Measurements from ENCODE around the gene ERCC2.
"Not testable (repeated sequence)": the region's sequence is repeated elsewhere in the genome, so short reads cannot be mapped to it uniquely, and the experiment has no call there.

ERCC2 gene

GRCh38 chr19:45333609-45334303, 36.6 kb downstream of the ERCC2 start:
- DNase-seq (ENCODE audit: low read depth) = no peak

- DNase-seq (ENCODE audit: low read depth) = no peak
Measured at GRCh38 chr19:45331411-45331810, 39.0 kb downstream of the ERCC2 start.

- DNase-seq (ENCODE audit: low read depth) = no peak
Measured at GRCh38 chr19:45327404-45328143, 42.8 kb downstream of the ERCC2 start.

GRCh38 chr19:45324349-45324907, 45.9 kb downstream of the ERCC2 start:
- no peak for DNase-seq (ENCODE audit: low read depth)

GRCh38 chr19:45323671-45324081, 46.7 kb downstream of the ERCC2 start:
- DNase-seq (ENCODE audit: low read depth) = no peak

GRCh38 chr19:45322744-45323281, 47.6 kb downstream of the ERCC2 start, which contains the start of gene CKM:
Gene CKM, minus strand, starts transcription at chr19:45322875. Its CDS starts 3,162 bp downstream, at chr19:45319713.
- DNase-seq (ENCODE audit: low read depth) = no peak

GRCh38 chr19:45322311-45322710, 48.1 kb downstream of the ERCC2 start:
- no peak for DNase-seq (ENCODE audit: low read depth)

GRCh38 chr19:45321848-45322247, 48.5 kb downstream of the ERCC2 start:
- no peak for DNase-seq (ENCODE audit: low read depth)

- no peak for DNase-seq (ENCODE audit: low read depth)
Measured at GRCh38 chr19:45320997-45321775, 49.2 kb downstream of the ERCC2 start.

GRCh38 chr19:45315304-45315703, 55.1 kb downstream of the ERCC2 start:
- DNase-seq (ENCODE audit: low read depth) = no peak

GRCh38 chr19:45314708-45315245, 55.6 kb downstream of the ERCC2 start:
- DNase-seq (ENCODE audit: low read depth) = no peak

- not testable (repeated sequence) for DNase-seq (ENCODE audit: low read depth)
Measured at GRCh38 chr19:45312285-45312684, 58.1 kb downstream of the ERCC2 start.

- no peak for DNase-seq (ENCODE audit: low read depth)
Measured at GRCh38 chr19:45311621-45312020, 58.8 kb downstream of the ERCC2 start.

- not testable (repeated sequence) for DNase-seq (ENCODE audit: low read depth)
Measured at GRCh38 chr19:45309322-45309721, 61.1 kb downstream of the ERCC2 start.

- DNase-seq (ENCODE audit: low read depth) = no peak
Measured at GRCh38 chr19:45307361-45307760, 63.0 kb downstream of the ERCC2 start.

- no peak for DNase-seq (ENCODE audit: low read depth)
Measured at GRCh38 chr19:45306518-45307027, 63.8 kb downstream of the ERCC2 start.

GRCh38 chr19:45306040-45306439, 64.3 kb downstream of the ERCC2 start:
- DNase-seq (ENCODE audit: low read depth) = no peak

GRCh38 chr19:45305421-45305820, 65.0 kb downstream of the ERCC2 start:
- no peak for DNase-seq (ENCODE audit: low read depth)

GRCh38 chr19:45305007-45305406, 65.4 kb downstream of the ERCC2 start:
- no peak for DNase-seq (ENCODE audit: low read depth)

GRCh38 chr19:45304141-45304926, 66.0 kb downstream of the ERCC2 start:
- no peak for DNase-seq (ENCODE audit: low read depth)
